ENCODE data around the gene CLK3. TPM values are rescaled to one million over a fixed set of nuclear protein-coding genes. Genes with fewer than 3 reads are reported as not detected.

The CLK3 gene
- total RNA-seq, 1 donor from 2014 or later, result 65.8 TPM

DNA sequence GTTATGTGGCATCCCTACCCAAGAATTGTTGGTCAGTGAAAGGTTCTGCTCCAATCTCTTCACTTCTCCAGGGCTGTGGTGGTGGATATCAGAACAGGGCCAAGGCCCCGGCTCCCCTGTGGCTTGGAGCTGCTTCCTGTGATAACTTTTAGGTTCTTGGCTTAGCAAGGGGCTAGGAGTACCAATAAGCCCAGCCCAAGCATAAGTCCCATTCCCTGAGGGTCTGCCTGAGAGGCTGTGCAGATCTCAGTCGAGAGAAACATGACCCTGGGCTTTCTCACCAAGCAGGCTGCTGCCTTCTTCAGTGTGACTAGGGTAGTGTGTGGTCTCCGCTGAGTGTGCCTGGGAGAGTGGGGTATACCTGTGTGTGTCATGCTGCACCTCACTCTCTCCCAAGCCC is 7.1 kb downstream of the CLK3 start:
- FAIRE-seq, result no peak
- no peak for DNase-seq (ENCODE audit: low read depth)
- no peak overlapping the region for H3K27ac ChIP-seq (ENCODE audit: low read depth, low read length)
- peaks cover 68% of the 10 kb centered on the region for H3K79me2 ChIP-seq (ENCODE audit: insufficient read depth, low read length)
- Mint-ChIP-seq H3K27me3 (ENCODE audit: low read depth, unreplicated experiment) (no peaks in the 10 kb centered on the region), H3K4me3 (ENCODE audit: unreplicated experiment) (no peak overlapping the region), H3K27ac (ENCODE audit: unreplicated experiment) (no peak overlapping the region), H3K36me3 (ENCODE audit: low read depth, unreplicated experiment) (peaks cover 34% of the 10 kb centered on the region), H3K9me3 (ENCODE audit: unreplicated experiment) (no peaks in the 10 kb centered on the region), H3K4me1 (ENCODE audit: low read depth, unreplicated experiment) (peaks cover 5% of the 10 kb centered on the region)
- no peak overlapping the region for H2AFZ ChIP-seq (ENCODE audit: low read depth, low read length)
- H3K4me1 ChIP-seq (ENCODE audit: insufficient read depth, low read length), result no peaks in the 10 kb centered on the region
- no peaks in the 10 kb centered on the region for H3K27me3 ChIP-seq (ENCODE audit: insufficient read depth, low read length)
- H3K4me3 ChIP-seq (ENCODE audit: insufficient read depth, low read depth, low read length), result no peak overlapping the region
- H4K20me1 ChIP-seq (ENCODE audit: insufficient read depth, low read length), result peaks cover 98% of the 10 kb centered on the region
- TF ChIP-seq EZH2 (IDR thresholded peaks at IDR 0.05; ENCODE audit: insufficient read depth, low read length) (no peak), CTCF (IDR thresholded peaks at IDR 0.05; ENCODE audit: insufficient read depth, low read depth, low read length) (no peak)
- H3K9ac ChIP-seq (ENCODE audit: low read length), result no peak overlapping the region
- H3K36me3 ChIP-seq (ENCODE audit: insufficient read depth, low read length), result peaks cover 68% of the 10 kb centered on the region
- H3K9me3 ChIP-seq (ENCODE audit: insufficient read depth, low read depth, low read length), result no peaks in the 10 kb centered on the region
- no peak overlapping the region for H3K4me2 ChIP-seq (ENCODE audit: low read length)

DNA sequence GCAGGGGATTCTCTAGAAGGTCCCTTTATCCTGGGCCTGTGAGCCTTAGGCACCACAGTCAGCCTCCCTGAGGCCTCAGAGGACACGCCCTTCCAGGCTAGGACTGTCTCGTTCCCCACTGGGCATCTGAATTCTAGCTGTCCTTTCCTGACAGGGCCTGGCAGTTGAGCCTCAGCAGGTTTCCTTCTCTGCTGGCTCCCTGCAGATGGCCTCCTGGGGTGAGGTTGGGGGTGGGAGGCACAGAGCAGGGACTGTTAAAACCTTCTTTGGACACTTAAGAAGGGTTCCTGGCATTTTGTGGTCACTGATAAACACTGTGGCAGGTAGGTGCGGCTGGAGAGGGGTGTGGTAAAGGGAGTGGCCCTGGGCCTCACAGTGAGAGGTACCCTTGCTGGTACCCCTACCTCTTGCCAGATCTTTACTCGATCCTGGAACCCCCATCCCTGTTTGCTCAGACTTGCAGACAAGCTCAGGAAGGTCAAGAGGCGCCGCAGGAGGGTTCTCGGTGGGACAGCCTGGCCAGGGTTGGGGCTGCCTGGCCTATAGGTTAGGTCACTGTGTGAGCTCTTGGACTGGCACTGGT is 8.5 kb downstream of the CLK3 start:
- Mint-ChIP-seq H3K9me3 (ENCODE audit: unreplicated experiment) (no peaks in the 10 kb centered on the region), H3K4me3 (ENCODE audit: unreplicated experiment) (no peak overlapping the region), H3K4me1 (ENCODE audit: low read depth, unreplicated experiment) (peaks cover 5% of the 10 kb centered on the region), H3K36me3 (ENCODE audit: low read depth, unreplicated experiment) (peaks cover 42% of the 10 kb centered on the region), H3K27me3 (ENCODE audit: low read depth, unreplicated experiment) (no peaks in the 10 kb centered on the region), H3K27ac (ENCODE audit: unreplicated experiment) (no peak overlapping the region)
- no peak overlapping the region for H3K4me2 ChIP-seq (ENCODE audit: low read length)
- no peak overlapping the region for H3K27ac ChIP-seq (ENCODE audit: low read depth, low read length)
- H3K9me3 ChIP-seq (ENCODE audit: insufficient read depth, low read depth, low read length), result no peaks in the 10 kb centered on the region
- no peak overlapping the region for H3K4me3 ChIP-seq (ENCODE audit: insufficient read depth, low read depth, low read length)
- peaks cover 79% of the 10 kb centered on the region for H3K36me3 ChIP-seq (ENCODE audit: insufficient read depth, low read length)
- H3K27me3 ChIP-seq (ENCODE audit: insufficient read depth, low read length), result no peaks in the 10 kb centered on the region
- H3K79me2 ChIP-seq (ENCODE audit: insufficient read depth, low read length), result peaks cover 54% of the 10 kb centered on the region
- H2AFZ ChIP-seq (ENCODE audit: low read depth, low read length), result no peak overlapping the region
- H3K9ac ChIP-seq (ENCODE audit: low read length), result no peak overlapping the region
- H4K20me1 ChIP-seq (ENCODE audit: insufficient read depth, low read length), result peaks cover 98% of the 10 kb centered on the region
- no peak for FAIRE-seq
- TF ChIP-seq EZH2 (IDR thresholded peaks at IDR 0.05; ENCODE audit: insufficient read depth, low read length), result no peak
- TF ChIP-seq CTCF (IDR thresholded peaks at IDR 0.05; ENCODE audit: insufficient read depth, low read depth, low read length), result no peak
- DNase-seq (ENCODE audit: low read depth), result no peak
- no peaks in the 10 kb centered on the region for H3K4me1 ChIP-seq (ENCODE audit: insufficient read depth, low read length)

DNA sequence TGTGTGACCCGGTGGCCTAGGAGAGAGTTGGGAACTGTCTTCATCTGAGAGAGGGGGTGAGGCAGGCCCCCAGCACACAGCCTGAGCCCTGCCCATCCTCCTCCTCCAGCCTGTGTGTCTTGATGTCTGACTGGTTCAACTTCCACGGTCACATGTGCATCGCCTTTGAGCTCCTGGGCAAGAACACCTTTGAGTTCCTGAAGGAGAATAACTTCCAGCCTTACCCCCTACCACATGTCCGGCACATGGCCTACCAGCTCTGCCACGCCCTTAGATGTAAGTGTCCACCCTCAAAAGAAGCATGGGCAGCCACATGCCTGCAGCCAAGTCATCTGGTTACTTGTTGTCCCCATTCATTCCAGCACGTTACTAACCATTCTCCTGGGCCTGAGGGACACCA is 10.1 kb downstream of the CLK3 start:
- peaks cover 77% of the 10 kb centered on the region for H3K36me3 ChIP-seq (ENCODE audit: insufficient read depth, low read length)

More for the DNA sequence above, 10.1 kb downstream of the CLK3 start:
- no peaks in the 10 kb centered on the region for H3K27me3 ChIP-seq (ENCODE audit: insufficient read depth, low read length)
- Mint-ChIP-seq H3K27ac (ENCODE audit: unreplicated experiment) (no peak overlapping the region), H3K9me3 (ENCODE audit: unreplicated experiment) (no peaks in the 10 kb centered on the region), H3K36me3 (ENCODE audit: low read depth, unreplicated experiment) (peaks cover 37% of the 10 kb centered on the region), H3K27me3 (ENCODE audit: low read depth, unreplicated experiment) (no peaks in the 10 kb centered on the region), H3K4me3 (ENCODE audit: unreplicated experiment) (no peak overlapping the region), H3K4me1 (ENCODE audit: low read depth, unreplicated experiment) (peaks cover 5% of the 10 kb centered on the region)
- H3K9ac ChIP-seq (ENCODE audit: low read length), result no peak overlapping the region
- H3K27ac ChIP-seq (ENCODE audit: low read depth, low read length), result no peak overlapping the region
- DNase-seq (ENCODE audit: low read depth) (no peak), FAIRE-seq (no peak)
- no peaks in the 10 kb centered on the region for H3K4me1 ChIP-seq (ENCODE audit: insufficient read depth, low read length)
- H3K4me2 ChIP-seq (ENCODE audit: low read length), result no peak overlapping the region
- no peak overlapping the region for H2AFZ ChIP-seq (ENCODE audit: low read depth, low read length)
- H4K20me1 ChIP-seq (ENCODE audit: insufficient read depth, low read length), result peaks cover 92% of the 10 kb centered on the region
- no peak for TF ChIP-seq EZH2 (IDR thresholded peaks at IDR 0.05; ENCODE audit: insufficient read depth, low read length)
- no peak for TF ChIP-seq CTCF (IDR thresholded peaks at IDR 0.05; ENCODE audit: insufficient read depth, low read depth, low read length)
- H3K4me3 ChIP-seq (ENCODE audit: insufficient read depth, low read depth, low read length), result no peak overlapping the region
- peaks cover 38% of the 10 kb centered on the region for H3K79me2 ChIP-seq (ENCODE audit: insufficient read depth, low read length)
- H3K9me3 ChIP-seq (ENCODE audit: insufficient read depth, low read depth, low read length), result no peaks in the 10 kb centered on the region
